GM23338 (cell line): Measurements from ENCODE around the gene IL7R. TPM values are rescaled to one million over a fixed set of nuclear protein-coding genes. Genes with fewer than 3 reads are reported as not detected.

Experiments used
- ATAC-seq: fragments of 200-7000 bp; cut with Tn5 transposase; 3 replicates; pipeline ENCODE4 v1.9.1; 2020
- DNase-seq: peaks from one replicate; pipeline ENCODE4 v3.0.0-alpha.2; 2015; ENCODE audit warnings: low spot score
- H2AFZ ChIP-seq: fragments of 200-600 bp; sonication (generic); 2 replicates; pipeline ENCODE4 v1.8.0; 2016; ENCODE audit warnings: antibody characterized with exemption, mild to moderate bottlenecking, moderate library complexity
- H3F3A ChIP-seq: fragments of 200-600 bp; sonication (generic); replicated peaks from 2 replicates; pipeline ENCODE4 v1.8.0; 2017; ENCODE audit warnings: antibody characterized with exemption, mixed run types, low read depth
- H3K27ac ChIP-seq: fragments of 200-600 bp; sonication (generic); 2 replicates; pipeline ENCODE4 v1.6.1; 2016; ENCODE audit warnings: low read depth
- H3K27me3 ChIP-seq: fragments of 200-600 bp; sonication (generic); 2 replicates; pipeline ENCODE4 v1.8.0; 2016; ENCODE audit warnings: mild to moderate bottlenecking, mixed run types, moderate library complexity; ENCODE audit not compliant: insufficient read depth
- H3K36me3 ChIP-seq: fragments of 200-600 bp; sonication (generic); 2 replicates; pipeline ENCODE4 v1.8.0; 2016; ENCODE audit warnings: mild to moderate bottlenecking; ENCODE audit not compliant: insufficient read depth
- H3K4me1 ChIP-seq: fragments of 200-600 bp; sonication (generic); 2 replicates; pipeline ENCODE4 v1.8.0; 2016; ENCODE audit warnings: mild to moderate bottlenecking, moderate library complexity; ENCODE audit not compliant: insufficient read depth
- H3K4me2 ChIP-seq: fragments of 200-600 bp; sonication (generic); 2 replicates; pipeline ENCODE4 v1.7.1; 2017; ENCODE audit warnings: mixed run types
- H3K4me3 ChIP-seq: fragments of 200-600 bp; sonication (generic); 2 replicates; pipeline ENCODE4 v1.6.1; 2016; ENCODE audit warnings: mixed run types
- H3K79me2 ChIP-seq: fragments of 200-600 bp; sonication (generic); replicated peaks from 2 replicates; pipeline ENCODE4 v1.8.0; 2017; ENCODE audit warnings: mild to moderate bottlenecking; ENCODE audit not compliant: insufficient read depth
- H3K9me2 ChIP-seq: fragments of 200-600 bp; sonication (generic); 2 replicates; pipeline ENCODE4 v1.8.0; 2017; ENCODE audit not compliant: insufficient read depth
- H4K20me1 ChIP-seq: fragments of 200-600 bp; sonication (generic); replicated peaks from 2 replicates; pipeline ENCODE4 v1.8.0; 2017; ENCODE audit warnings: mild to moderate bottlenecking; ENCODE audit not compliant: insufficient read depth
- H3K27ac Mint-ChIP-seq: 2 replicates; pipeline ENCODE4 v1.8.0; 2020; ENCODE audit warnings: inconsistent platforms, mild to moderate bottlenecking, moderate library complexity, mixed read lengths
- H3K27me3 Mint-ChIP-seq: 3 replicates; pipeline ENCODE4 v1.8.0; 2022; ENCODE audit warnings: low read depth, mild to moderate bottlenecking, moderate library complexity, mixed read lengths, inconsistent platforms; ENCODE audit not compliant: insufficient read depth, poor library complexity
- H3K36me3 Mint-ChIP-seq: 3 replicates; pipeline ENCODE4 v1.8.0; 2021; ENCODE audit warnings: low read depth, mild to moderate bottlenecking, inconsistent platforms, moderate library complexity, mixed read lengths
- H3K4me1 Mint-ChIP-seq: 3 replicates; pipeline ENCODE4 v1.8.0; 2020; ENCODE audit warnings: mild to moderate bottlenecking, inconsistent platforms, mixed read lengths
- H3K4me3 Mint-ChIP-seq: 3 replicates; pipeline ENCODE4 v1.8.0; 2021; ENCODE audit warnings: moderate library complexity, mild to moderate bottlenecking, inconsistent platforms, mixed read lengths
- H3K9me3 Mint-ChIP-seq: 3 replicates; pipeline ENCODE4 v1.8.0; 2020; ENCODE audit warnings: moderate library complexity, mild to moderate bottlenecking, inconsistent platforms, mixed read lengths
- EZH2phosphoT487 ChIP-seq: fragments of 200-600 bp; sonication (generic); IDR thresholded peaks from one replicate; pipeline ENCODE4 v1.8.1; 2018; ENCODE audit warnings: antibody characterized with exemption; ENCODE audit not compliant: unreplicated experiment
- JUNB ChIP-seq: IDR thresholded peaks from one replicate; pipeline ENCODE4 v1.6.1; 2016; ENCODE audit warnings: antibody characterized with exemption; ENCODE audit not compliant: unreplicated experiment
- POLR2AphosphoS5 ChIP-seq: IDR thresholded peaks from 2 replicates; pipeline ENCODE4 v1.6.1; 2016; ENCODE audit warnings: antibody characterized with exemption, low read depth
- STAT1 ChIP-seq: IDR thresholded peaks from one replicate; pipeline ENCODE4 v1.6.1; 2016; ENCODE audit warnings: antibody characterized with exemption; ENCODE audit not compliant: unreplicated experiment
- ZNF114 ChIP-seq: fragments of 250-450 bp; sonication (Bioruptor Pico); IDR thresholded peaks from 2 replicates; pipeline ENCODE4 v1.5.0; 2020; ENCODE audit warnings: mild to moderate bottlenecking, moderate library complexity
- ZNF462 ChIP-seq: fragments of 250-450 bp; sonication (Bioruptor Pico); IDR thresholded peaks from 2 replicates; pipeline ENCODE4 v1.5.0; 2020; ENCODE audit warnings: mild to moderate bottlenecking, moderate library complexity
- polyA plus RNA-seq: library from polyadenylated mRNA; unstranded; fragments of >200 nt; fragmentation: Nextera tagmentation; extraction: Ambion mirVana; gene quantifications from 2 replicates; pipeline ENCODE4 v1.2.1, GENCODE V29; 2016
- total RNA-seq: library from RNA; depleted of rRNA; stranded (reverse); fragments of >200 nt; shearing (Covaris generic); gene quantifications from 2 replicates; pipeline ENCODE4 v1.2.3, GENCODE V29; 2014
- TF ChIP-seq, protein P1 (sequence below): IDR thresholded peaks from one replicate; pipeline ENCODE4 v1.6.1; 2018; ENCODE audit warnings: antibody characterized with exemption; ENCODE audit not compliant: unreplicated experiment

IL7R gene
- total and polyA plus RNA-seq, 2 experiments from 2014 or later, result not detected

GRCh38 chr5:35869685-35870277 lies 13.1 kb downstream of the IL7R start (continued):
- TF ChIP-seq ZNF462 (CRISPR knock-in tag), result no peak
- TF ChIP-seq ZNF114 (CRISPR knock-in tag), result no peak

DNA sequence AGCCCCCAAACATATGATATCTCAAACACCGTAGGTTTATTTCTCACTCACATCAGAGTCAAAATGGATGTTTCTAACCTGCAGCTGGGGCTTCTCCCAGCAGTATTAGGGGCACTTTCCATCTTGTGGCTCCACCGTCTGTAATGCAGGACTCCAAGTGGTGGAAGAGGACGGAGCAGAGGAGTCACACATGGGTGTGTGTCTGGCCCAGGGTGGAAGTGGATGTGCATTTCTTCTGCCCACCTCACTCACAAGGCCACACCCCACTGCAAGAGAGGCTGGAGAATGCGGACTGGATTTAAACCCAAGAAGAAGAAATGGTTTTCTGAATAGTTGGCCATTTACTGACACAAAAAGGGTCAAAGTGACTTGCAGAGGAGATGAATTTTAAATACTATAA lies 13.9 kb downstream of the IL7R start:
- H3F3A ChIP-seq, result no peaks in the 10 kb centered on the region
- Mint-ChIP-seq H3K4me3 (no peak overlapping the region), H3K9me3 (peaks cover 4% of the 10 kb centered on the region; the same call in 1 of the 3 replicates), H3K36me3 (no peaks in the 10 kb centered on the region), H3K27ac (no peak overlapping the region), H3K4me1 (no peaks in the 10 kb centered on the region), H3K27me3 (no peaks in the 10 kb centered on the region)
- no peak for TF ChIP-seq EZH2phosphoT487
- TF ChIP-seq, protein P1, sequence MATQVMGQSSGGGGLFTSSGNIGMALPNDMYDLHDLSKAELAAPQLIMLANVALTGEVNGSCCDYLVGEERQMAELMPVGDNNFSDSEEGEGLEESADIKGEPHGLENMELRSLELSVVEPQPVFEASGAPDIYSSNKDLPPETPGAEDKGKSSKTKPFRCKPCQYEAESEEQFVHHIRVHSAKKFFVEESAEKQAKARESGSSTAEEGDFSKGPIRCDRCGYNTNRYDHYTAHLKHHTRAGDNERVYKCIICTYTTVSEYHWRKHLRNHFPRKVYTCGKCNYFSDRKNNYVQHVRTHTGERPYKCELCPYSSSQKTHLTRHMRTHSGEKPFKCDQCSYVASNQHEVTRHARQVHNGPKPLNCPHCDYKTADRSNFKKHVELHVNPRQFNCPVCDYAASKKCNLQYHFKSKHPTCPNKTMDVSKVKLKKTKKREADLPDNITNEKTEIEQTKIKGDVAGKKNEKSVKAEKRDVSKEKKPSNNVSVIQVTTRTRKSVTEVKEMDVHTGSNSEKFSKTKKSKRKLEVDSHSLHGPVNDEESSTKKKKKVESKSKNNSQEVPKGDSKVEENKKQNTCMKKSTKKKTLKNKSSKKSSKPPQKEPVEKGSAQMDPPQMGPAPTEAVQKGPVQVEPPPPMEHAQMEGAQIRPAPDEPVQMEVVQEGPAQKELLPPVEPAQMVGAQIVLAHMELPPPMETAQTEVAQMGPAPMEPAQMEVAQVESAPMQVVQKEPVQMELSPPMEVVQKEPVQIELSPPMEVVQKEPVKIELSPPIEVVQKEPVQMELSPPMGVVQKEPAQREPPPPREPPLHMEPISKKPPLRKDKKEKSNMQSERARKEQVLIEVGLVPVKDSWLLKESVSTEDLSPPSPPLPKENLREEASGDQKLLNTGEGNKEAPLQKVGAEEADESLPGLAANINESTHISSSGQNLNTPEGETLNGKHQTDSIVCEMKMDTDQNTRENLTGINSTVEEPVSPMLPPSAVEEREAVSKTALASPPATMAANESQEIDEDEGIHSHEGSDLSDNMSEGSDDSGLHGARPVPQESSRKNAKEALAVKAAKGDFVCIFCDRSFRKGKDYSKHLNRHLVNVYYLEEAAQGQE, result no peak
- no peak for TF ChIP-seq JUNB
- no peak for TF ChIP-seq STAT1
- no peak for TF ChIP-seq POLR2AphosphoS5
- no peaks in the 10 kb centered on the region for H3K79me2 ChIP-seq
- H2AFZ ChIP-seq, result no peak overlapping the region
- DNase-seq, result no peak
- no peak for ATAC-seq
- no peaks in the 10 kb centered on the region for H4K20me1 ChIP-seq
- no peak overlapping the region for H3K4me3 ChIP-seq
- H3K4me2 ChIP-seq, result no peak overlapping the region
- H3K27me3 ChIP-seq, result no peaks in the 10 kb centered on the region
- H3K9me2 ChIP-seq, result 0 out of 2 replicates have a peak, but pooled peaks cover 10% of the 10 kb centered on the region
- H3K4me1 ChIP-seq, result no peaks in the 10 kb centered on the region
- H3K36me3 ChIP-seq, result no peaks in the 10 kb centered on the region
- no peak overlapping the region for H3K27ac ChIP-seq
